ENCODE results near the gene DIPK1B.

Gene DIPK1B

DNA sequence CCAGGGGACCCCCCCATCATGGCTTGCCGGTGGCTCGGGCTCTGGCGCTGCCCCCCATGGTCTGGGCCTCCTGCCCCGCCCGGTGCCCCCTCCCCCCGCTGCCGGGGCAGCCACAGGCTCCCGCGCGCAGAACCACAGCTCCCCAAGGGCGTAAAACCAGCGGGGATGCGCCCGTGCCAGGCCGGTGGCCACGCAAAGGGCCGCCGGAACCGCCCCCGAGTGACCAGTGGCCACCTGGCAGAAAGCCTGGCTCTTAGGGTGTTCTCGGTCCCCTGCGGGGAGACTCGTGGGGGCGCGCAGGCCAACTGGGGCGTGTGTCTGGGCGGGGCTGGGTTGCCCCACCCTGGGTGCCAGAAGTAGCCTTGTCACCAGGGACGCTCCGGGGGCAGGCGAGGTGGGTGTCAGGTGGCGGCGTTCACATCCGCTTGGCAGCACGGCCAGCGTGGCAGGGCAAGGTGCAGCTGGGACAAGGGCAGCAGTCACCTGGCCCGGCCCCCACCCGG lies 24.6 kb upstream of the DIPK1B start:
- ATAC-seq (ENCODE audit: insufficient read depth, low read depth), result no peak
- peaks cover 21% of the 10 kb centered on the region for H3K4me1 ChIP-seq (ENCODE audit: insufficient read depth, low read length)
- H3K9ac ChIP-seq (ENCODE audit: low read depth, low read length), result no peak overlapping the region

DNA sequence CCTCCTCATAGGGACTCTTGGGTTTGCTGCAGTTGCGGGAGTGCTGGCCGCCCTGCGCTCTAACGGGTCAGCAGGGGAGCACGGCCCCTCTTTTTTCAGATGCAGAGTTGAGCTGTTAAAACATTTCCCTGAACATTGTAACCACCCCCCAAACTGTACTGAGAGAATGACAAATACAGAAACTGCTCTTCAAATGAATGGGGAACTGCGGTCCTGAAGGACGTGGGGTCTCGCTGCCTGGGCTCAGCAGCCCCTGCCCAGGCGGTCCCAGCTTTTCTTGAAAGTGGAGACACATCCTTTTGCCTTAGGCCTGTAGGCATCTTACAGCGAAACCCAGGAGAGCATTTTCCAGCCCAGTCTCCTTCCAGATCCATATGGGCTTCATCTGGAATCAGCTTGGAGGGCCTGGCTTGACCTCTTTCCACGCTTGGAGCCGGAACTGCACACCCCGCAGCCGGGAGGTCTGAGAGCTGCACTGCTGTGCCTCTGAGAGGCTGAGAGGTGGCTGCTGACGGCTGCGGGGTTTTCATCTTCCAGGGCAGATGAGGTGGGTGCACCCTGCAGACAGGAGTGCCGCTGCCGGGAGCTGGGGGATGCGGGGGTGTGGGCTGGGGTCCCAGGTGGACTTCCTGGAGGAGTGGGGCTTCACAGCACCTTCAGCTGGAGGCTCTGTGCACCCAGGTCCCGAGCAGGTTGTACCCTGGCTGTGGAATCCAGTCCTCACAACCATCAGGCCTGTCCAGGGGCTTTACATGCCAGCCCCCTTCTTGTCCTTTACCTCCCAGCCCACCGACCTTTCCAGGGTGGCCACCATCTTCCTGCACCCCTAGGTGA lies 23.9 kb upstream of the DIPK1B start:
- Histone ChIP-seq H3K36me3 (ENCODE audit: insufficient read depth, low read length) (no peaks in the 10 kb centered on the region), H3K79me2 (ENCODE audit: insufficient read depth, low read length) (peaks cover 12% of the 10 kb centered on the region), H2AFZ (ENCODE audit: low read depth, low read length) (no peak overlapping the region), H3K27me3 (ENCODE audit: insufficient read depth, low read length, poor library complexity) (no peaks in the 10 kb centered on the region), H3K9ac (ENCODE audit: low read depth, low read length) (no peak overlapping the region), H3K4me2 (ENCODE audit: insufficient read depth, low read length) (no peak overlapping the region), H3K4me1 (ENCODE audit: insufficient read depth, low read length) (peaks cover 21% of the 10 kb centered on the region), H3K4me3 (ENCODE audit: low read depth in 1 of 2, low read length in 2 of 2) (no peak overlapping the region), H4K20me1 (ENCODE audit: insufficient read depth, low read length) (peaks cover 7% of the 10 kb centered on the region), H3K27ac (ENCODE audit: low read length) (no peak overlapping the region), H3K9me3 (ENCODE audit: insufficient read depth, low read length, severe bottlenecking) (no peaks in the 10 kb centered on the region)
- DNase-seq (no peak), ATAC-seq (ENCODE audit: insufficient read depth, low read depth) (no peak)
- no peak for TF ChIP-seq EZH2 (IDR thresholded peaks at IDR 0.05; ENCODE audit: borderline replicate concordance, low read depth, low read length, severe bottlenecking)
- TF ChIP-seq, protein P1, sequence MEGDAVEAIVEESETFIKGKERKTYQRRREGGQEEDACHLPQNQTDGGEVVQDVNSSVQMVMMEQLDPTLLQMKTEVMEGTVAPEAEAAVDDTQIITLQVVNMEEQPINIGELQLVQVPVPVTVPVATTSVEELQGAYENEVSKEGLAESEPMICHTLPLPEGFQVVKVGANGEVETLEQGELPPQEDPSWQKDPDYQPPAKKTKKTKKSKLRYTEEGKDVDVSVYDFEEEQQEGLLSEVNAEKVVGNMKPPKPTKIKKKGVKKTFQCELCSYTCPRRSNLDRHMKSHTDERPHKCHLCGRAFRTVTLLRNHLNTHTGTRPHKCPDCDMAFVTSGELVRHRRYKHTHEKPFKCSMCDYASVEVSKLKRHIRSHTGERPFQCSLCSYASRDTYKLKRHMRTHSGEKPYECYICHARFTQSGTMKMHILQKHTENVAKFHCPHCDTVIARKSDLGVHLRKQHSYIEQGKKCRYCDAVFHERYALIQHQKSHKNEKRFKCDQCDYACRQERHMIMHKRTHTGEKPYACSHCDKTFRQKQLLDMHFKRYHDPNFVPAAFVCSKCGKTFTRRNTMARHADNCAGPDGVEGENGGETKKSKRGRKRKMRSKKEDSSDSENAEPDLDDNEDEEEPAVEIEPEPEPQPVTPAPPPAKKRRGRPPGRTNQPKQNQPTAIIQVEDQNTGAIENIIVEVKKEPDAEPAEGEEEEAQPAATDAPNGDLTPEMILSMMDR (IDR thresholded peaks at IDR 0.05; ENCODE audit: borderline replicate concordance, extremely low read depth, low read length, poor library complexity, severe bottlenecking), result no peak

More for the DNA sequence above, 24.6 kb upstream of the DIPK1B start:
- no peaks in the 10 kb centered on the region for H3K36me3 ChIP-seq (ENCODE audit: insufficient read depth, low read length)
- no peak overlapping the region for H3K27ac ChIP-seq (ENCODE audit: low read length)
- H3K79me2 ChIP-seq (ENCODE audit: insufficient read depth, low read length), result peaks cover 12% of the 10 kb centered on the region
- peak; percentile 11 for DNase-seq
- H4K20me1 ChIP-seq (ENCODE audit: insufficient read depth, low read length), result peaks cover 7% of the 10 kb centered on the region
- TF ChIP-seq, protein P1 (IDR thresholded peaks at IDR 0.05; ENCODE audit: borderline replicate concordance, extremely low read depth, low read length, poor library complexity, severe bottlenecking), result no peak
- peak overlapping the region; percentile 97; the same call in 1 of the 2 replicates for H3K4me2 ChIP-seq (ENCODE audit: insufficient read depth, low read length)
- H3K27me3 ChIP-seq (ENCODE audit: insufficient read depth, low read length, poor library complexity), result no peaks in the 10 kb centered on the region
- H3K9me3 ChIP-seq (ENCODE audit: insufficient read depth, low read length, severe bottlenecking), result no peaks in the 10 kb centered on the region
- H3K4me3 ChIP-seq (ENCODE audit: low read depth in 1 of 2, low read length in 2 of 2), result no peak overlapping the region
- no peak overlapping the region for H2AFZ ChIP-seq (ENCODE audit: low read depth, low read length)

DNA sequence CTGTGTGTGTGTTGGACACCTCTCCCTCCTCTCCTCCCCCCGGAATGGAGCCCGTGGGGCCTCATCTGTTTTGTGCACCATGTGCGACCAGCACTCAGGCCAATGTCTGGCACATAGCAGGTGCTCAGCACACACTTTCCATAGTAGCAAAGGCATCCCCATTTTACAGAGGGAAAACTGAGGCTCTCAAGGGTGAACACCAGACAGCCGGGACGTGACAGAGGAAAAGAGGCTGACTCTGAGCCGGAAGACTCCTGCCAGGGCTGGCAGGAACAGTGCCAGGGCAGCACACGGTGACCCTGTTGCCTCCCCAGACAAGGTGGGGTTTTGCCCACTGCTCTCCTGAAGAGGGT lies 23.3 kb upstream of the DIPK1B start:
- Histone ChIP-seq H3K27me3 (ENCODE audit: insufficient read depth, low read length, poor library complexity) (no peaks in the 10 kb centered on the region), H3K79me2 (ENCODE audit: insufficient read depth, low read length) (peaks cover 12% of the 10 kb centered on the region), H3K9me3 (ENCODE audit: insufficient read depth, low read length, severe bottlenecking) (no peaks in the 10 kb centered on the region), H2AFZ (ENCODE audit: low read depth, low read length) (no peak overlapping the region), H3K4me3 (ENCODE audit: low read depth in 1 of 2, low read length in 2 of 2) (no peak overlapping the region), H4K20me1 (ENCODE audit: insufficient read depth, low read length) (peaks cover 7% of the 10 kb centered on the region), H3K4me2 (ENCODE audit: insufficient read depth, low read length) (no peak overlapping the region), H3K27ac (ENCODE audit: low read length) (no peak overlapping the region), H3K36me3 (ENCODE audit: insufficient read depth, low read length) (no peaks in the 10 kb centered on the region), H3K9ac (ENCODE audit: low read depth, low read length) (no peak overlapping the region), H3K4me1 (ENCODE audit: insufficient read depth, low read length) (peaks cover 21% of the 10 kb centered on the region)
- no peak for ATAC-seq (ENCODE audit: insufficient read depth, low read depth)
- TF ChIP-seq, protein P1 (IDR thresholded peaks at IDR 0.05; ENCODE audit: borderline replicate concordance, extremely low read depth, low read length, poor library complexity, severe bottlenecking), result no peak
- no peak for TF ChIP-seq EZH2 (IDR thresholded peaks at IDR 0.05; ENCODE audit: borderline replicate concordance, low read depth, low read length, severe bottlenecking)
- no peak for DNase-seq
